Measurements from ENCODE around the gene PHF12. TPM values are rescaled to one million over a fixed set of nuclear protein-coding genes. Genes with fewer than 3 reads are reported as not detected.

PHF12 gene
- polyA plus RNA-seq (2013, experiment 1 of 2), result 30.1 TPM
- polyA plus RNA-seq (2013, experiment 2 of 2), result 31.0 TPM

DNA sequence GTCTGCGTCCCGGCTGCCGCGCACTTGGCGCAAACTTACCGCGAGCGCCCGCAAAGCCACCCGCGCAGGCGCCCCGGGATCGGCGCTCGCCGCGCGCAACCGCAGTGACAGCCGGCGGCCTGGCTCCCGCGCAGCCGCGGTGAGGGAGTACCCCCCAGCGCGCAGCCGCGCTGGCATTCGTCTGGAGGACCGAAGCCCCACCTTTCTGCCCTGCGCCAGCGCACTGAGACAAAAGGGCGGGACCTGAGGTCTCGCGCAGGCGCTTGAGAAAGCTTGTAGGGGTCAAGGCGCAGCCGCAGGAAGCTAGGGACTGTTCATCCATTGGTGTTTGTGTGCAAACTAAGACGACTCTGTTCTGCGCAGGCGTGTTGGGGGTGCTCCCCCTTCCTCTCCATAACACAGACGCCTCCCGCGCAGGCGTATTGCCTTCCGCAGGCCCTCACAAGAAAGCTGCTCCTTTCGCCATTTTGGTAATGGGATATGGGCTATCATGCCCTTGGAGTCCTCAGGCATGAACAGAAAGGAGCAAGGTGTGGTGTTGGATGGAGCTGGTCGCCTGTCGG lies at the start of gene PHF12:
Gene PHF12, minus strand, starts transcription at position 91 of the 563 bp plus-strand sequence. CDS start 558 bp downstream, outside the sequence.
- peak within 1 kb of the TSS; percentile 84 for H3K4me3 ChIP-seq (ENCODE audit: extremely low read depth, insufficient read depth, low read length, poor library complexity, severe bottlenecking)
- no peaks in the 10 kb centered on the region for H3K9me3 ChIP-seq (ENCODE audit: control insufficient read depth, low read length)
- WGBS, 2 experiments (ENCODE audit: insufficient coverage in 2 of 2), result 0% methylated on average over 36 to 41 of the region's 51 CpGs
- H3K4me1 ChIP-seq (ENCODE audit: control insufficient read depth, insufficient read depth, low read length, poor library complexity, severe bottlenecking), result peaks cover 10% of the 10 kb centered on the region
- H3K36me3 ChIP-seq (ENCODE audit: control insufficient read depth, insufficient read depth, low read length), result peaks cover 23% of the 10 kb centered on the region
- H3K27ac ChIP-seq (ENCODE audit: low read depth, low read length, severe bottlenecking), result peak within 1 kb of the TSS; percentile 94

DNA sequence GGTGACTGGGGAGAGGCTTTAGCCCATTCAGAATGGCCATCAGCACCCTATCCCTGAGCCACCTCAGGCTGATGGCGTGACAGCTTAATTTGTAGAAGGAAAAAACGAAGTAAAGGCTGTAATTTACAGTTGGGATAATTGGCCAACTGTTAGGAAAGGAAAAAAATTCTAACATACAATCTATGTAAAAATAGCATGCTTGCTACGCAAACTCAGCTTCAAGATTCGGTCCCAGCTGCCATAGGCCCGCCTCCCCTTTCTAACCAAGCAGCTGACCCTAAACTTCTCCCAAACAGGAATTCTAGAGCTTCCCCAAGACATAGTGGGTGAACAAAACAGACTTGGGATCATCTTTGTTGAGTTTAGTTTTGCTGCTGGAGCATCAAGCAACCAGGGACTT lies 49.7 kb upstream of the PHF12 start:
- 100% methylated on average over 2 of the region's 5 CpGs; no CpG with 5 or more reads in 1 of the 2 experiments for WGBS, 2 experiments (ENCODE audit: insufficient coverage in 2 of 2)
- Histone ChIP-seq H3K9me3 (ENCODE audit: control insufficient read depth, low read length) (no peaks in the 10 kb centered on the region), H3K4me3 (ENCODE audit: extremely low read depth, insufficient read depth, low read length, poor library complexity, severe bottlenecking) (no peak overlapping the region), H3K27ac (ENCODE audit: low read depth, low read length, severe bottlenecking) (no peak overlapping the region), H3K4me1 (ENCODE audit: control insufficient read depth, insufficient read depth, low read length, poor library complexity, severe bottlenecking) (peaks cover 14% of the 10 kb centered on the region), H3K36me3 (ENCODE audit: control insufficient read depth, insufficient read depth, low read length) (no peaks in the 10 kb centered on the region)

DNA sequence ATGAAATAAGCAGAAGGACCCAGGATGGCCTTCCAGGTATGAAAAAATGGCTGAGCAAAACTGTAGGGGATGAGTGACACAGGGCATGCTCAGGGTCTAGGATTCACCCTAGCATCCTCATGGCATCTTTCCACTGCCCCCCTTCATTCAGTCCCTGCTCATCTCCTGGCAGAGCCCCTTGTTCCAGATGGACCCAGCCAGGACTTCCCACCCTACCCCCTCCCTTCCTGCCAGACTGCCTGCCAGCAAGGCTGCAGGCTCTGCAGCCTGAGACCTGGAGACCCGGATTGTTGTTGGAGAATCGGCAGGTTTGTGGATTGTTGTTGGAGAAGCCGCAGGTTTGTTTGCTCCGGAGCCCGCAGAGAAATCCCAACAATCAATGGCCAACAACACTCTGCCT lies 47.9 kb upstream of the PHF12 start:
- H3K9me3 ChIP-seq (ENCODE audit: control insufficient read depth, low read length), result no peaks in the 10 kb centered on the region
- H3K36me3 ChIP-seq (ENCODE audit: control insufficient read depth, insufficient read depth, low read length), result no peaks in the 10 kb centered on the region
- H3K27ac ChIP-seq (ENCODE audit: low read depth, low read length, severe bottlenecking), result no peak overlapping the region
- H3K4me1 ChIP-seq (ENCODE audit: control insufficient read depth, insufficient read depth, low read length, poor library complexity, severe bottlenecking), result peaks cover 13% of the 10 kb centered on the region
- WGBS, 2 experiments (ENCODE audit: insufficient coverage in 2 of 2), result 60% methylated on average over 1 of the region's 5 CpGs; no CpG with 5 or more reads in 1 of the 2 experiments
- H3K4me3 ChIP-seq (ENCODE audit: extremely low read depth, insufficient read depth, low read length, poor library complexity, severe bottlenecking), result no peak overlapping the region

DNA sequence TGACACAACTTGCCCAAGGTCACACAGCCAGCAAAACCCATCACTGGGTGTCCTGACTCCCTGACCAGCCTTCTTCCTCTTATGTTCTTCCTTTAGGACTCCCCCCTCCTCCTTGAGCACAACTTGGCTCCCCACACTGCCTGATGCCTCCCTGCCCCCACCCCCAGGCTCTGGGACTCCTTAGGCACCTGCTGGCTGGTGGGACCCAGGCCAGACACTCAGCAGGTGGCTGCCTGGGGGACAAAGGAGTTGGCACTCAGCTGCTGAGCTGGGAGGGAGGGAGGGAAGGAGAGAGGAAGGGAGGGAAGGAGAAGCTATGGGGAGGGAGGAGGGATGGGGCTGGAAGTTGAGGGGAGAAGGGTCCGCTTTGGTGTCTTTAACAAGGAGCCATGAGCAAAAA lies 46.5 kb upstream of the PHF12 start:
- 89 to 90% methylated on average over 1 of the region's 1 CpG for WGBS, 2 experiments (ENCODE audit: insufficient coverage in 2 of 2)
- H3K4me3 ChIP-seq (ENCODE audit: extremely low read depth, insufficient read depth, low read length, poor library complexity, severe bottlenecking), result no peak overlapping the region
- no peak overlapping the region for H3K27ac ChIP-seq (ENCODE audit: low read depth, low read length, severe bottlenecking)
- H3K4me1 ChIP-seq (ENCODE audit: control insufficient read depth, insufficient read depth, low read length, poor library complexity, severe bottlenecking), result peaks cover 13% of the 10 kb centered on the region
- H3K9me3 ChIP-seq (ENCODE audit: control insufficient read depth, low read length), result no peaks in the 10 kb centered on the region
- H3K36me3 ChIP-seq (ENCODE audit: control insufficient read depth, insufficient read depth, low read length), result no peaks in the 10 kb centered on the region

DNA sequence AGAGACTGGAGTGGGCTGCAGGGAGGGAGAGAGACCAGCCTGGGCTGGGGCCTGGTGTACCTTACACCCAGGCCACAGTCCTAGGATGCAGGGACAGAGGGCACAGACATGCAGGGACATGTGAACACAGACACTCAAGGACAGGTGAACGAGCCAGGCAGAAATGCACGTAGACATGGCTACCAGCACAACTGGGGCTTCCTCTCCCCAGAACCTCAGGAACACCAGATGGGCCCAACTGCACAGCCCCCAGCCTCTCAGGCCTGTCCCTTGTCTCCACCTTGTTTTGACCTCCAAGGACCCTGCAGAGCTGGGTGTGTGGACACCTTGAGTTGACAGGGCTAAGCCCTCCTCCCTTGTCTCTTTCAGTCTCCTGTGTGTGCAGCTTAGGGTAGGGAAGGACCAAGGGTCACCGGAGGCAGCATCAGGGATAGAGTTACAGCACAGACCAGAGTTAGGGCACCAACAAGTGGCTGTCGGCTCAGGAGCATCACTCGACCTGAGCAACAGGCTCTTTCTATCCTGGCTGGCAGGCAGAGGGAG lies 45.3 kb upstream of the PHF12 start:
- 67 to 71% methylated on average over 3 to 5 of the region's 5 CpGs for WGBS, 2 experiments (ENCODE audit: insufficient coverage in 2 of 2)
- H3K9me3 ChIP-seq (ENCODE audit: control insufficient read depth, low read length), result no peaks in the 10 kb centered on the region
- H3K4me3 ChIP-seq (ENCODE audit: extremely low read depth, insufficient read depth, low read length, poor library complexity, severe bottlenecking), result no peak overlapping the region
- H3K4me1 ChIP-seq (ENCODE audit: control insufficient read depth, insufficient read depth, low read length, poor library complexity, severe bottlenecking), result peaks cover 9% of the 10 kb centered on the region
- no peak overlapping the region for H3K27ac ChIP-seq (ENCODE audit: low read depth, low read length, severe bottlenecking)
- no peaks in the 10 kb centered on the region for H3K36me3 ChIP-seq (ENCODE audit: control insufficient read depth, insufficient read depth, low read length)

DNA sequence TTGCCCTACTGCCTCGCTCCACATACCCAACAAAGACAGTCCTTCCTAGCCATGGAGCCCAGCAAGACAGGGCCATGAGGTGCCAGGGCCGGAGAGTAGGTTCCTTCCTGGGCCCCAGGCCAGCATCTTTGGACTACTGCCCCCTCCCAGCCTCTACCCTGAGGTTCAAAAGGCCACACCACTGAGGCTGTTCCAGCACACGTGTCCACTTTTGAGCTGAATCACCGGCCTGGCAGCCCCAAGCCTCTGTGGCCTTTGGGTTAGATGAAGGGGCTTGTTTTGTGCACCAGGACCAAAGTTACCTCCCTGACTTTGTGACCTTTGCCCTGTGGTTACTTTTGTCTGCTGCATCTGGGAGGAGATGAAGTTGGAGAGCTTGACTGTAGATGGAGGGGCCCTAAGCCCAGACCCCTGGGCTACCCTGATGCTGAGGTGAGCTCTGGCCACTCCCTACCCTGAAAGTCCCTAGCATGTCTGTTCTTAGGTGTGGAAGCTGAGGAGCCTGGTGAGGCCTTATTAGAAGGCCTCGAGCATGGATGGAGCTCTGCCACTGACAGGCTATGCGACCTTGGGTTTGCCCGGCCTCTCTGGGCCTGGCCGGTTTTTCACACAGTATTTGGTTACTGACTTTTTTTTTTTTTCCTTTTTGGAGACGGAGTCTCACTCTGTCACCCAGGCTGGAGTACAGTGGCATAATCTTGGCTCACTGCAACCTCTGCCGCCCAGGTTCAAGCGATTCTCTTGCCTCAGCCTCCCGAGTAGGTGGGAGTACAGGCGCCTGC lies 42.5 kb upstream of the PHF12 start:
- H3K4me3 ChIP-seq (ENCODE audit: extremely low read depth, insufficient read depth, low read length, poor library complexity, severe bottlenecking), result no peak overlapping the region
- H3K4me1 ChIP-seq (ENCODE audit: control insufficient read depth, insufficient read depth, low read length, poor library complexity, severe bottlenecking), result peaks cover 5% of the 10 kb centered on the region
- H3K9me3 ChIP-seq (ENCODE audit: control insufficient read depth, low read length), result no peaks in the 10 kb centered on the region
- no peaks in the 10 kb centered on the region for H3K36me3 ChIP-seq (ENCODE audit: control insufficient read depth, insufficient read depth, low read length)
- 84 to 95% methylated on average over 6 to 13 of the region's 13 CpGs for WGBS, 2 experiments (ENCODE audit: insufficient coverage in 2 of 2)
- H3K27ac ChIP-seq (ENCODE audit: low read depth, low read length, severe bottlenecking), result no peak overlapping the region

DNA sequence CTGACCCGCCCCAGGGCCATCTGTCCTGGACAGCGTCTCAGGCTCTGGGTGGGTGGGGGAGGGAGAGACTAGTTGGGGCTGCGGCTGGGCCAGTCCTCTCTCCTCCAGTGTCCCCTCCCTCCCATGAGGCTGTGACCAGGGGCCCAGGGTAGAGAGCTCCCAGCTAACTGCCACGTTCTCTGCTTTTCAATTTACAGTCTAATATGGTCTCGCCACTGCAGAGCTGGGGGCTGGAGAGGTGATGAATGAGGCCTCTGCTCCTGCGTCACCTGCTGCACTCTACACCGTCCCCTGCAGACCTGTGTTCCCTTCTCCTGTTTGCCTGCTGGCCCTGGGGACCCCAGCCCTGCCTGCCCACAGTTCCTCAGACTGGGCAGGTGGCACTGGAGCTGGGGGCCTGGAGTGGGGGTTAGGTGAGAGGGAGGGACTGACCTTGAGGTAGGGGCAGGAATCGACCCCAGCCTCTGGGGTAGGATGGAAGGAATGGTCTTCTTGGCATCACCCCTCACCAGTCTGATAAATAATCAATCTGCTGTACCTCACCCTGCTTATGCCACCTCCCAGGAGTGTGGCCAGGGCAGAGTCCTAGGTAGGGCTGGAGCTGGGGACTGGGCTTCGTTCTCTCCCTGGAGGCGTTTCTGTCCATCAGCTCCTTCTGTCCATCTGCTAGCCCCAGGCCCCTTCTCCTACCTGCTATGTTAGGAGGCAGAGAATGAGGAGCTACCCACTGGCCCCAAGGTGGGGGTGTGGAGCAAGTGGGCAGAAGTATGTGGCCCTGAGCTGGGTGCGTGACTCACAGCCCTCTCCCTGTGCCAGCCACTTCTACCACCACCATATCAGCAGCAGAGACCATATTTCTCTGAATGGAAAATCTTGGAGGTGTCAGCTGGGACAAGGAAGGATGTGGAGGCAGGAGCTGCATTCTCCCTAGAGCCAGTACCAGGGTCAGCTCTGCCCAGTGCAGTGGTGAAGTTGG lies 41.6 kb upstream of the PHF12 start:
- peaks cover 5% of the 10 kb centered on the region for H3K4me1 ChIP-seq (ENCODE audit: control insufficient read depth, insufficient read depth, low read length, poor library complexity, severe bottlenecking)
- H3K27ac ChIP-seq (ENCODE audit: low read depth, low read length, severe bottlenecking), result no peak overlapping the region
- no peaks in the 10 kb centered on the region for H3K36me3 ChIP-seq (ENCODE audit: control insufficient read depth, insufficient read depth, low read length)
- no peak overlapping the region for H3K4me3 ChIP-seq (ENCODE audit: extremely low read depth, insufficient read depth, low read length, poor library complexity, severe bottlenecking)
- 100% methylated on average over 3 of the region's 11 CpGs for WGBS, 2 experiments (ENCODE audit: insufficient coverage in 2 of 2)
- H3K9me3 ChIP-seq (ENCODE audit: control insufficient read depth, low read length), result no peaks in the 10 kb centered on the region

DNA sequence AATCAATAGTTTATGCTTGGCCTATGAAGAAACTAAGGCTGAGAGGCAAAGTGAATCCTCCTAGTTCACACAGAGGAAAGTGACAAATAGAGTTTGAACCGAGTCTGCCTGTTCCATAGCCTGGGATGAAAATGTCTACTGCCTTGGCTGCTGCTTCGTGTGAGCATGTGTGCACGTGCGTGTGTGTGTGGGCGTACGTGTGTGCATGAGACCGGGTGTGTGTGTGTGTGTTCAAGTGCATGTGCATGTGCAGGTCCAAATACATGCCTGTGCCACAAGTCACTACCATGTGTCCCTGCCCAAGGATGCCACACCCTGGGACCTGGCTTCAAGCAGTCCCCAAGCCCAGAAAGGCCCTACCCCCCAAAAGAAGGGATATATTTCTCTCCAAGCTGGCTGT lies 40.9 kb upstream of the PHF12 start:
- H3K4me1 ChIP-seq (ENCODE audit: control insufficient read depth, insufficient read depth, low read length, poor library complexity, severe bottlenecking), result peaks cover 5% of the 10 kb centered on the region
- 75 to 84% methylated on average over 2 to 6 of the region's 7 CpGs for WGBS, 2 experiments (ENCODE audit: insufficient coverage in 2 of 2)
- H3K4me3 ChIP-seq (ENCODE audit: extremely low read depth, insufficient read depth, low read length, poor library complexity, severe bottlenecking), result no peak overlapping the region
- no peaks in the 10 kb centered on the region for H3K36me3 ChIP-seq (ENCODE audit: control insufficient read depth, insufficient read depth, low read length)
- H3K9me3 ChIP-seq (ENCODE audit: control insufficient read depth, low read length), result no peaks in the 10 kb centered on the region
- no peak overlapping the region for H3K27ac ChIP-seq (ENCODE audit: low read depth, low read length, severe bottlenecking)

DNA sequence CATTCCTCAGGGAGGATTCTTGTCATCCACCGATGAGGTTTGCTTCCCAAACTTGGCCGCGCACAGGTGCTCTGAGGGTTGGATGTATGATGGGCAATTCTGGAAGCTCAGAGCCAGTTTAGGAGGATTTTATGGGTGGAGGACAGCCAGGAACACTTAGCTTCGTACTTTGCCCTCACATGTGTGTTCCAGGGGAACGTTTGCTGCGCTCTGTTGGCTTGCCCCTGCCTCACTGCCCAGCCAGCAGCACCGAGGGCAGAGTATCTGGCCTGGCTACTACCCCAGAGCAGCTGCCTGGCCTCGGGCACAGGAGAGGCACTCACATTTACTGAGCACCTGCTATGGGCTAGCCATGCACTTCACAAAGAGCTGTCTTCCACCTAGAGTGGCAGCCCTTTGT lies 40.5 kb upstream of the PHF12 start:
- WGBS, 2 experiments (ENCODE audit: insufficient coverage in 2 of 2), result 88% methylated on average over 5 to 8 of the region's 8 CpGs
- Histone ChIP-seq H3K36me3 (ENCODE audit: control insufficient read depth, insufficient read depth, low read length) (no peaks in the 10 kb centered on the region), H3K9me3 (ENCODE audit: control insufficient read depth, low read length) (no peaks in the 10 kb centered on the region), H3K4me3 (ENCODE audit: extremely low read depth, insufficient read depth, low read length, poor library complexity, severe bottlenecking) (no peak overlapping the region), H3K4me1 (ENCODE audit: control insufficient read depth, insufficient read depth, low read length, poor library complexity, severe bottlenecking) (peaks cover 5% of the 10 kb centered on the region), H3K27ac (ENCODE audit: low read depth, low read length, severe bottlenecking) (no peak overlapping the region)

DNA sequence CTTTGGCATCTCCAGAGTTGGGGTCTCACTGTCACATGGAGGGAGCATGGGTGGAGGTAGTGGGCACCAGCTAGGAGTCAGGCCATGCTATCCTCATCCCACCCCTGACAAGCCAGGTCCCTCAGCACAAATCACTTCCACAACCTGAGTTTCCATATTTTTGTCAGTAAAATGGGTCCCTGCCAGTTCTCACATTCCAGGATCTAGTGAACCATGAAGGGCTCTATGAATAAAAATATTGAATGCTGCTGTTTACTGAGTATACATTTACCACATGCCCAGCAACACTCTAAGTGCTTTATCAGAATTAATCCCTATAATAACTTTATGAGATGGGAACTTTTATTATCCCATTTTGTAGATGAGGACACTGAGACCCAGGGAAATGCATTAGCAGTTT lies 37.7 kb upstream of the PHF12 start:
- H3K4me1 ChIP-seq (ENCODE audit: control insufficient read depth, insufficient read depth, low read length, poor library complexity, severe bottlenecking), result peaks cover 6% of the 10 kb centered on the region
- no peak overlapping the region for H3K27ac ChIP-seq (ENCODE audit: low read depth, low read length, severe bottlenecking)
- no peaks in the 10 kb centered on the region for H3K9me3 ChIP-seq (ENCODE audit: control insufficient read depth, low read length)
- H3K4me3 ChIP-seq (ENCODE audit: extremely low read depth, insufficient read depth, low read length, poor library complexity, severe bottlenecking), result no peak overlapping the region
- H3K36me3 ChIP-seq (ENCODE audit: control insufficient read depth, insufficient read depth, low read length), result no peaks in the 10 kb centered on the region

Data from mesodermal cell (in vitro differentiated cells).